Mesenchymal stem cell (in vitro differentiated cells and primary cell): ENCODE measurements around the gene GRIP1.

Experiments
- DNase-seq: peaks from one replicate; pipeline ENCODE4 v3.0.0-alpha.2; 2013
- H2AFZ ChIP-seq: one replicate; pipeline ENCODE4 v1.6.1; 2013; ENCODE audit warnings: low read depth, mild to moderate bottlenecking, control low read depth, inconsistent platforms, low read length, moderate library complexity
- H2AK5ac ChIP-seq: 2 replicates; pipeline ENCODE4 v1.6.1; 2013; ENCODE audit warnings: low read length, moderate library complexity, mild to moderate bottlenecking, inconsistent platforms; ENCODE audit not compliant: severe bottlenecking
- H2BK120ac ChIP-seq: one replicate; pipeline ENCODE4 v1.6.1; 2013; ENCODE audit warnings: low read depth, mild to moderate bottlenecking, inconsistent platforms, low read length, moderate library complexity
- H2BK12ac ChIP-seq, 2 experiments: one replicate each; pipeline ENCODE4 v1.6.1; 2013; ENCODE audit warnings: inconsistent platforms in 2 of 2, low read length in 2 of 2, mild to moderate bottlenecking in 2 of 2, moderate library complexity in 2 of 2, control low read depth in 1 of 2
- H2BK15ac ChIP-seq: one replicate; pipeline ENCODE4 v1.6.1; 2013; ENCODE audit warnings: mild to moderate bottlenecking, low read depth, inconsistent platforms; ENCODE audit not compliant: poor library complexity, severe bottlenecking
- H2BK5ac ChIP-seq: 2 replicates; pipeline ENCODE4 v1.6.1; 2013; ENCODE audit warnings: low read depth, mild to moderate bottlenecking, low read length, control low read depth, inconsistent platforms; ENCODE audit not compliant: poor library complexity, severe bottlenecking
- H3K14ac ChIP-seq, 2 experiments: one replicate each; pipeline ENCODE4 v1.6.1; 2013; ENCODE audit warnings: inconsistent platforms in 2 of 2, low read length in 2 of 2, control low read depth in 1 of 2, mild to moderate bottlenecking in 1 of 2, moderate library complexity in 1 of 2
- H3K18ac ChIP-seq, 2 experiments: one replicate each; pipeline ENCODE4 v1.6.1; 2013; ENCODE audit warnings: inconsistent platforms in 2 of 2, low read length in 2 of 2, control low read depth in 1 of 2, low read depth in 1 of 2, mild to moderate bottlenecking in 1 of 2
- H3K23ac ChIP-seq, 2 experiments: one replicate each; pipeline ENCODE4 v1.6.1; 2013; ENCODE audit warnings: inconsistent platforms in 2 of 2, low read length in 2 of 2, mild to moderate bottlenecking in 2 of 2, moderate library complexity in 2 of 2, control low read depth in 1 of 2
- H3K27ac ChIP-seq: 2 replicates; pipeline ENCODE4 v1.5.1; 2013; ENCODE audit warnings: mild to moderate bottlenecking, moderate library complexity, low read length, control low read depth, inconsistent platforms; ENCODE audit not compliant: poor library complexity, severe bottlenecking
- H3K27me3 ChIP-seq, 2 experiments: 2 replicates each; pipeline versions ENCODE4 v1.6.1 to v1.7.0; 2013; ENCODE audit warnings: low read length in 2 of 2, mild to moderate bottlenecking in 2 of 2, moderate library complexity in 2 of 2, control low read depth in 1 of 2, inconsistent platforms in 1 of 2; ENCODE audit not compliant: control insufficient read depth in 1 of 2, insufficient read depth in 1 of 2
- H3K36me3 ChIP-seq, 2 experiments: 2 replicates each; pipeline versions ENCODE4 v1.6.1 to v1.7.0; 2013; ENCODE audit warnings: low read length in 2 of 2, control low read depth in 1 of 2, inconsistent platforms in 1 of 2, low read depth in 1 of 2, mild to moderate bottlenecking in 1 of 2; ENCODE audit not compliant: insufficient read depth in 2 of 2, control insufficient read depth in 1 of 2
- H3K4ac ChIP-seq, 2 experiments: one replicate each; pipeline ENCODE4 v1.6.1; 2013; ENCODE audit warnings: inconsistent platforms in 2 of 2, low read length in 2 of 2, mild to moderate bottlenecking in 2 of 2, moderate library complexity in 2 of 2, control low read depth in 1 of 2, low read depth in 1 of 2
- H3K4me1 ChIP-seq: 2 replicates; pipeline ENCODE4 v1.6.1; 2013; ENCODE audit warnings: low read depth, low read length, control low read depth; ENCODE audit not compliant: control insufficient read depth, insufficient read depth
- H3K4me2 ChIP-seq: 2 replicates; pipeline ENCODE4 v1.6.1; 2013; ENCODE audit warnings: low read length, mild to moderate bottlenecking, inconsistent platforms; ENCODE audit not compliant: poor library complexity, severe bottlenecking
- H3K4me3 ChIP-seq, 2 experiments: 2 replicates each; pipeline versions ENCODE4 v1.5.1 to v1.7.0; 2013; ENCODE audit warnings: low read length in 2 of 2, mild to moderate bottlenecking in 2 of 2, control low read depth in 1 of 2, low read depth in 1 of 2; ENCODE audit not compliant: insufficient read depth in 1 of 2
- H3K79me1 ChIP-seq: replicated peaks from 2 replicates; pipeline ENCODE4 v1.6.1; 2013; ENCODE audit warnings: mild to moderate bottlenecking, control low read depth, low read length, inconsistent platforms; ENCODE audit not compliant: poor library complexity, severe bottlenecking
- H3K9ac ChIP-seq: 2 replicates; pipeline ENCODE4 v1.7.0; 2013; ENCODE audit warnings: mild to moderate bottlenecking, low read length, moderate library complexity
- H3K9me3 ChIP-seq: 2 replicates; pipeline ENCODE4 v1.7.0; 2013; ENCODE audit warnings: mild to moderate bottlenecking, low read length; ENCODE audit not compliant: control insufficient read depth
- H4K8ac ChIP-seq: one replicate; pipeline ENCODE4 v1.6.1; 2013; ENCODE audit warnings: inconsistent platforms, mild to moderate bottlenecking, low read length, moderate library complexity
- H4K91ac ChIP-seq: one replicate; pipeline ENCODE4 v1.6.1; 2013; ENCODE audit warnings: mild to moderate bottlenecking, low read length, inconsistent platforms
- WGBS: methylation state at CpG from one replicate; pipeline ENCODE4 v1.1.7; 2013; ENCODE audit warnings: mixed read lengths; 5-methylcytosine and 5-hydroxymethylcytosine counted together

Gene GRIP1

GRCh38 chr12:66637699-66638301 lies 41.1 kb downstream of the GRIP1 start:
- peaks cover 0 to 10% of the 10 kb centered on the region in 2 experiments for H3K27me3 ChIP-seq
- DNase-seq, result peak; percentile 21
- H2BK12ac ChIP-seq, result no peak overlapping the region
- H3K18ac ChIP-seq, result no peak overlapping the region
- H3K27ac ChIP-seq, result no peak overlapping the region
- H2BK120ac ChIP-seq, result no peak overlapping the region
- no peak overlapping the region for H3K9ac ChIP-seq
- H3K4me1 ChIP-seq, result peaks cover 2% of the 10 kb centered on the region
- H2BK15ac ChIP-seq, result no peak overlapping the region
- H3K4me3 ChIP-seq, result no peak overlapping the region
- no peaks in the 10 kb centered on the region for H3K79me1 ChIP-seq
- no peak overlapping the region for H2AFZ ChIP-seq
- no peak overlapping the region for H2BK5ac ChIP-seq
- H3K4ac ChIP-seq, result no peak overlapping the region
- WGBS, result no CpG with 5 or more reads among the region's 3 CpGs
- H3K4me2 ChIP-seq, result no peak overlapping the region
- no peak overlapping the region for H2AK5ac ChIP-seq
- H4K91ac ChIP-seq, result no peak overlapping the region
- no peaks in the 10 kb centered on the region for H3K9me3 ChIP-seq
- no peaks in the 10 kb centered on the region for H3K36me3 ChIP-seq
- no peak overlapping the region for H3K14ac ChIP-seq
- no peak overlapping the region for H4K8ac ChIP-seq
- no peak overlapping the region for H3K23ac ChIP-seq

- Histone ChIP-seq H2AFZ (peak overlapping the region; percentile 63), H3K18ac (peak overlapping the region in 1 of 2 experiments; percentile 62), H3K79me1 (no peaks in the 10 kb centered on the region), H2BK5ac (no peak overlapping the region), H3K36me3 (no peaks in the 10 kb centered on the region), H4K91ac (no peak overlapping the region), H2BK120ac (no peak overlapping the region), H3K27me3 (peaks cover 0 to 2% of the 10 kb centered on the region in 2 experiments), H3K27ac (no peak overlapping the region), H2BK12ac (no peak overlapping the region), H2AK5ac (no peak overlapping the region), H3K23ac (no peak overlapping the region), H3K4me2 (no peak overlapping the region), H3K14ac (no peak overlapping the region), H3K4me3 (no peak overlapping the region), H4K8ac (no peak overlapping the region), H3K4me1 (peaks cover 2% of the 10 kb centered on the region), H3K9me3 (no peaks in the 10 kb centered on the region), H2BK15ac (no peak overlapping the region), H3K4ac (no peak overlapping the region), H3K9ac (no peak overlapping the region)
- WGBS, result 82% methylated on average over 3 of the region's 3 CpGs
- peak; percentile 5 for DNase-seq
Measured at GRCh38 chr12:66636771-66637170, 42.1 kb downstream of the GRIP1 start.

GRCh38 chr12:66633676-66634075 lies 45.2 kb downstream of the GRIP1 start:
- Histone ChIP-seq H3K18ac (no peak overlapping the region), H2AK5ac (no peak overlapping the region), H3K23ac (no peak overlapping the region), H3K27ac (no peak overlapping the region), H2BK12ac (no peak overlapping the region), H3K4ac (no peak overlapping the region), H3K4me1 (peaks cover 6% of the 10 kb centered on the region), H3K14ac (no peak overlapping the region), H4K8ac (no peak overlapping the region), H3K79me1 (no peaks in the 10 kb centered on the region), H2AFZ (no peak overlapping the region), H3K4me2 (no peak overlapping the region), H3K9ac (no peak overlapping the region), H2BK120ac (no peak overlapping the region), H2BK5ac (no peak overlapping the region), H2BK15ac (no peak overlapping the region), H3K36me3 (no peaks in the 10 kb centered on the region), H3K9me3 (no peaks in the 10 kb centered on the region), H3K4me3 (no peak overlapping the region), H4K91ac (no peak overlapping the region), H3K27me3 (no peaks in the 10 kb centered on the region)
- no peak for DNase-seq
- no CpG with 5 or more reads among the region's 1 CpG for WGBS

- no peaks in the 10 kb centered on the region for H3K9me3 ChIP-seq
- no peak overlapping the region for H2AFZ ChIP-seq
- no peaks in the 10 kb centered on the region for H3K36me3 ChIP-seq
- no peak overlapping the region for H3K4me3 ChIP-seq
- H3K18ac ChIP-seq, result no peak overlapping the region
- no peak overlapping the region for H4K91ac ChIP-seq
- H3K27ac ChIP-seq, result peak overlapping the region; percentile 52
- no peak overlapping the region for H2AK5ac ChIP-seq
- no peak overlapping the region for H3K9ac ChIP-seq
- no peak overlapping the region for H3K23ac ChIP-seq
- H3K4me2 ChIP-seq, result peak overlapping the region; percentile 2
- H3K4me1 ChIP-seq, result peaks cover 8% of the 10 kb centered on the region
- no peak overlapping the region for H2BK5ac ChIP-seq
- H3K4ac ChIP-seq, result no peak overlapping the region
- H2BK15ac ChIP-seq, result no peak overlapping the region
- no peak overlapping the region for H2BK12ac ChIP-seq
- H3K14ac ChIP-seq, result no peak overlapping the region
- 93% methylated on average over 4 of the region's 5 CpGs for WGBS
- H4K8ac ChIP-seq, result no peak overlapping the region
- no peaks in the 10 kb centered on the region for H3K79me1 ChIP-seq
- no peak for DNase-seq
- H3K27me3 ChIP-seq, result no peaks in the 10 kb centered on the region
- H2BK120ac ChIP-seq, result no peak overlapping the region
Measured at GRCh38 chr12:66629138-66629870, 49.6 kb downstream of the GRIP1 start.
